Keratinocyte (primary cell): ENCODE measurements around the gene FAM241A. TPM values are rescaled to one million over a fixed set of nuclear protein-coding genes. Genes with fewer than 3 reads are reported as not detected.

Experiments used
- DNase-seq: peaks from one replicate; pipeline ENCODE4 v3.0.0-alpha.2; 2011; ENCODE audit warnings: low read depth, missing footprints, low spot score
- FAIRE-seq: peaks from 2 replicates; lab custom pipeline; 2011; peaks lifted over from hg19 to GRCh38; lab: Jason Lieb, UNC
- H2AFZ ChIP-seq: 2 replicates; pipeline ENCODE4 v1.6.0; 2012; ENCODE audit warnings: low read length, control low read depth, inconsistent platforms; ENCODE audit not compliant: control insufficient read depth
- H3K27ac ChIP-seq: 2 replicates; pipeline ENCODE4 v1.5.1; 2011; ENCODE audit warnings: low read length; ENCODE audit not compliant: control insufficient read depth, insufficient read depth
- H3K27me3 ChIP-seq: 3 replicates; pipeline ENCODE4 v1.6.0; 2011; ENCODE audit warnings: low read length; ENCODE audit not compliant: control insufficient read depth, insufficient read depth; ENCODE audit errors: extremely low read depth
- H3K36me3 ChIP-seq, 2 experiments: 2 replicates in 1 of 2; 3 replicates in 1 of 2; pipeline ENCODE4 v1.5.1; 2011; ENCODE audit warnings: low read length in 2 of 2, mild to moderate bottlenecking in 1 of 2; ENCODE audit not compliant: control insufficient read depth in 2 of 2, insufficient read depth in 2 of 2; ENCODE audit errors: extremely low read depth in 1 of 2
- H3K4me1 ChIP-seq: 3 replicates; pipeline ENCODE4 v1.5.1; 2011; ENCODE audit warnings: low read length; ENCODE audit not compliant: control insufficient read depth, insufficient read depth; ENCODE audit errors: extremely low read depth
- H3K4me2 ChIP-seq: 3 replicates; pipeline ENCODE4 v1.6.0; 2011; ENCODE audit warnings: low read depth, low read length; ENCODE audit not compliant: control insufficient read depth, insufficient read depth; ENCODE audit errors: extremely low read depth
- H3K4me3 ChIP-seq, 3 experiments: fragments of 200-600 bp in 1 of 3; sonication (generic) in 1 of 3; 2 replicates in 2 of 3; 3 replicates in 1 of 3; pipeline ENCODE4 v1.5.1; 2011 to 2016; ENCODE audit warnings: low read length in 3 of 3, mild to moderate bottlenecking in 3 of 3, control low read depth in 2 of 3, inconsistent platforms in 1 of 3, low read depth in 1 of 3, mixed read lengths in 1 of 3, mixed run types in 1 of 3, moderate library complexity in 1 of 3; ENCODE audit not compliant: control insufficient read depth in 2 of 3, insufficient read depth in 2 of 3; ENCODE audit errors: extremely low read depth in 1 of 3
- H3K79me2 ChIP-seq: 2 replicates; pipeline ENCODE4 v1.6.0; 2012; ENCODE audit warnings: low read length; ENCODE audit not compliant: control insufficient read depth, insufficient read depth
- H3K9ac ChIP-seq: 3 replicates; pipeline ENCODE4 v1.6.0; 2011; ENCODE audit warnings: low read length; ENCODE audit not compliant: control insufficient read depth, insufficient read depth; ENCODE audit errors: extremely low read depth
- H3K9me1 ChIP-seq: 3 replicates; pipeline ENCODE4 v1.6.0; 2011; ENCODE audit warnings: low read length; ENCODE audit not compliant: control insufficient read depth, insufficient read depth; ENCODE audit errors: extremely low read depth
- H3K9me3 ChIP-seq: 2 replicates; pipeline ENCODE4 v1.5.1; 2012; ENCODE audit warnings: low read depth, low read length; ENCODE audit not compliant: control insufficient read depth
- H4K20me1 ChIP-seq: 3 replicates; pipeline ENCODE4 v1.6.0; 2011; ENCODE audit warnings: low read length; ENCODE audit not compliant: control insufficient read depth, insufficient read depth; ENCODE audit errors: extremely low read depth
- CTCF ChIP-seq, 3 experiments: IDR thresholded peaks in 1 of 3; conservative IDR thresholded peaks in 1 of 3; optimal IDR thresholded peaks in 1 of 3; 2 replicates in 2 of 3; 3 replicates in 1 of 3; pipeline versions ENCODE3 to v1.5.1; 2011; ENCODE audit warnings: low read length in 3 of 3, mild to moderate bottlenecking in 3 of 3, moderate library complexity in 2 of 3, control low read depth in 1 of 3, inconsistent platforms in 1 of 3; ENCODE audit not compliant: insufficient read depth in 2 of 3; ENCODE audit errors: extremely low read depth in 1 of 3
- EZH2 ChIP-seq: IDR thresholded peaks from one replicate; pipeline ENCODE4 v1.6.1; 2012; ENCODE audit warnings: inconsistent platforms, mild to moderate bottlenecking, low read length, moderate library complexity
- dilution Hi-C: fragments of 300-500 bp; cut with MboI; formaldehyde crosslinking; loops from one replicate; pipeline ENCODE4 v1.7.0; 2020; ENCODE audit warnings: low sequenced_read_pairs; ENCODE audit not compliant: extremely low pct_ligation_motif_present
- polyA plus RNA-seq, 5 experiments: library from polyadenylated mRNA; depleted of rRNA in 3 of 5; stranded (reverse) in 3 of 5; stranded (forward) in 1 of 5; unstranded in 1 of 5; fragments of >200 nt; gene quantifications; 1 replicate in 1 of 5; 2 replicates in 3 of 5; 3 replicates in 1 of 5; pipeline versions ENCODE4 v1.2.1 to v1.2.3, GENCODE V29; 2011 to 2012; ENCODE audit warnings: missing spikeins in 2 of 5, low read depth in 1 of 5, low replicate concordance in 1 of 5

The FAM241A gene
- polyA plus RNA-seq, 1 donor (not counting 4 experiments of a cell fraction or from before 2014, with no cell fraction given), result 2.9 TPM

- Histone ChIP-seq H3K9me1 (no peaks in the 10 kb centered on the region), H3K27me3 (no peaks in the 10 kb centered on the region), H2AFZ (no peak overlapping the region), H3K79me2 (peaks cover 24% of the 10 kb centered on the region), H3K9me3 (no peaks in the 10 kb centered on the region), H3K9ac (no peak overlapping the region), H3K27ac (no peak overlapping the region), H4K20me1 (no peaks in the 10 kb centered on the region), H3K4me1 (no peaks in the 10 kb centered on the region), H3K36me3 (no peaks in the 10 kb centered on the region), H3K4me2 (peak overlapping the region; percentile 79), H3K4me3 (peak overlapping the region in 1 of 3 experiments; percentile 63)
- TF ChIP-seq CTCF (optimal IDR thresholded peaks at IDR 0.05 in 1 of 3, IDR thresholded peaks at IDR 0.05 in 1 of 3, conservative IDR thresholded peaks at IDR 0.05 in 1 of 3; ENCODE audit: extremely low read depth in 1 of 3, insufficient read depth in 2 of 3, low read length in 3 of 3), result no peak
- TF ChIP-seq EZH2, result no peak
- peak; percentile 29 for FAIRE-seq
- dilution Hi-C loops, result no loop called here
- no peak for DNase-seq
Measured at GRCh38 chr4:112147697-112148096, 2.4 kb downstream of the FAM241A start.

- Histone ChIP-seq H3K4me2 (no peak overlapping the region), H3K4me1 (peaks cover 3% of the 10 kb centered on the region), H3K9me3 (no peaks in the 10 kb centered on the region), H3K9ac (no peak overlapping the region), H3K27ac (no peak overlapping the region), H2AFZ (no peak overlapping the region), H3K79me2 (peaks cover 26% of the 10 kb centered on the region), H3K4me3 (no peak overlapping the region), H3K27me3 (no peaks in the 10 kb centered on the region), H3K9me1 (no peaks in the 10 kb centered on the region), H4K20me1 (no peaks in the 10 kb centered on the region), H3K36me3 (no peaks in the 10 kb centered on the region)
- TF ChIP-seq CTCF (optimal IDR thresholded peaks at IDR 0.05 in 1 of 3, IDR thresholded peaks at IDR 0.05 in 1 of 3, conservative IDR thresholded peaks at IDR 0.05 in 1 of 3; ENCODE audit: extremely low read depth in 1 of 3, insufficient read depth in 2 of 3, low read length in 3 of 3) (no peak), EZH2 (no peak)
- no peak for FAIRE-seq
- dilution Hi-C loops, result no loop called here
- DNase-seq, result no peak
Measured at GRCh38 chr4:112150920-112151319, 5.7 kb downstream of the FAM241A start.
